ENCODE measurements around the gene RIC1.

DNA sequence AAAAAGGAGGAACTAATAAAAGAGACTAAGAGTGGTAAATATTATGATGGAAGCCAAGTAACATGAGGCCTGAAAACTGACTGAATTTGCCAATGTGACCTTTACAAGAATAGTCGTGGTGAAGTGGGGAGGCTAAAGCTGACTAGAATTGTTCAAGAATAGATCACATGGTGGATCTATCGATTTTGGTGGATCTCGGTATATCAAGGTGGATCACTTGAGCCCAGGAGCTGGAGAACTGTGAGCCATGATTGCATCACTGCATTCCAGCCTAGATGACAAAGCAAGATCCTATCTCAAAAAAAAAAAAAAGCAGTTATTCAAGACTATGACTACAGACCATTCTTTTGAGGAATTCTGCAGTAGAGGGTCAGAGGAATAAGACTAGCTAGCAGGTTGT is 189.0 kb downstream of the RIC1 start:
- TF ChIP-seq POLR2A (IDR thresholded peaks at IDR 0.05; ENCODE audit: borderline replicate concordance, extremely low read depth, insufficient read depth, insufficient read length) (no peak), CEBPB (IDR thresholded peaks at IDR 0.05; ENCODE audit: low read depth) (peak; percentile 93), CTCF (IDR thresholded peaks at IDR 0.05 in 2 of 3, conservative IDR thresholded peaks at IDR 0.05 in 1 of 3; ENCODE audit: borderline replicate concordance in 1 of 3, insufficient read depth in 1 of 3, low read depth in 2 of 3, low read length in 2 of 3) (no peak), MAX (IDR thresholded peaks at IDR 0.05) (no peak), POLR2AphosphoS5 (IDR thresholded peaks at IDR 0.05; ENCODE audit: low read depth, low read length) (no peak), EZH2phosphoT487 (IDR thresholded peaks at IDR 0.05; ENCODE audit: borderline replicate concordance) (no peak), EZH2 (IDR thresholded peaks at IDR 0.05) (no peak), SIN3A (IDR thresholded peaks at IDR 0.05; ENCODE audit: low read depth) (no peak), YY1 (IDR thresholded peaks at IDR 0.05; ENCODE audit: extremely low read depth, insufficient replicate concordance, low read depth, low read length) (no peak), RAD21 (IDR thresholded peaks at IDR 0.05; ENCODE audit: low read depth) (no peak)

All from HCT116 (cell line).